ENCODE measurements around the gene PLEKHM2.

PLEKHM2 gene

DNA sequence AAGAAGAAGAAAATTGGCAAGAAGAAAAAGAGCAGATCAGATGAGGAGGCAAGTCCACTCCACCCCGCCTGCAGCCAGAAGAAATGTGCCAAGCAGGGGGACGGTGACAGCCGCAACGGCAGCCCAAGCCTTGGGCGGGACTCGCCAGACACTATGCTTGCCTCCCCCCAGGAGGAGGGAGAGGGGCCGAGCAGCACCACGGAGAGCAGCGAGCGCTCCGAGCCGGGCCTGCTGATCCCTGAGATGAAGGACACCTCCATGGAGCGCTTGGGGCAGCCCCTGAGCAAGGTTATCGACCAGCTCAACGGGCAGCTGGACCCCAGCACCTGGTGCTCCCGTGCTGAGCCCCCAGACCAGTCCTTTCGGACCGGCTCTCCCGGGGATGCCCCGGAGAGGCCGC, 42.9 kb downstream of the PLEKHM2 start:
- DNase-seq, result no peak

DNA sequence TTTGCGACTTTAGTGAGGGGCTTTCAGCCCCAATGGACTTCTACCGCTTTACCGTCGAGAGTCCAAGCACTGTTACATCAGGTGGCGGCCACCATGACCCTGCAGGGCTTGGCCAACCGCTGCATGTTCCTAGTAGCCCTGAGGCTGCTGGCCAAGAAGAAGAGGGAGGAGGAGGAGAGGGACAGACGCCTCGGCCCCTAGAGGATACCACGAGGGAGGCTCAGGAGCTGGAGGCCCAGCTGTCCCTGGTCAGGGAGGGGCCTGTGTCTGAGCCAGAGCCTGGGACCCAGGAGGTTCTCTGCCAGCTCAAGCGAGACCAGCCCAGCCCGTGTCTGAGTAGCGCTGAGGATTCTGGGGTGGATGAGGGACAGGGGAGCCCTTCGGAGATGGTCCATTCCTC, 43.3 kb downstream of the PLEKHM2 start:
- no peak for DNase-seq

DNA sequence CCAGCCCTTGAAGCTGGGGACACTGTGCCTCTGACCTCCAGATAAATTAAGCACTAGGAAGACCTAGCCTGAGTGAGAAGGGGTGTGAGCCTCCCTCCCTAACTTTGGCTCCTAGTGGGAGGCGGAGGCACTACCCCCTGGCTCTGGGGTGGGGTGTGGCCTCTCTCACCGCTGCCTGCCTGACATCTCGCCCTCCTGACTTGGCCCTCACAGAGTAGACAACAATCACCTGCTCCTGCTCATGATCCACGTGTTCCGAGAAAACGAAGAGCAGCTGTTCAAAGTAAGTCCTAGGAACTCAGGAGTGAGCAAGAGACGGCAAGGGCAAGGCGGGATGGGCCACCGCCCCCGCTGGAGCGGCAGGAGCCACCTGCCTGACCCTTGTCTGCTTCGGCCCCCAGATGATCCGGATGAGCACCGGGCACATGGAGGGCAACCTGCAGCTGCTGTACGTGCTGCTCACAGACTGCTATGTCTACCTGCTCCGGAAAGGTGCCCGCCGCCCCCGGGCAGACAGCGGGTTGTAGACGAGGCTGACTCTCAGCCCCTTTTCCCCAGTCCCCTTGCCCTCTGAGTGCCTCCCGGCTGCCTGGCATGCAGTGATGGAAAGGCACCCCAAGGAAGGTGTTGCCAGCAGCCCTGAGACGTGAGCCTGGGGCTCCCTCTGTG, 43.9 kb downstream of the PLEKHM2 start:
- no peak for DNase-seq

DNA sequence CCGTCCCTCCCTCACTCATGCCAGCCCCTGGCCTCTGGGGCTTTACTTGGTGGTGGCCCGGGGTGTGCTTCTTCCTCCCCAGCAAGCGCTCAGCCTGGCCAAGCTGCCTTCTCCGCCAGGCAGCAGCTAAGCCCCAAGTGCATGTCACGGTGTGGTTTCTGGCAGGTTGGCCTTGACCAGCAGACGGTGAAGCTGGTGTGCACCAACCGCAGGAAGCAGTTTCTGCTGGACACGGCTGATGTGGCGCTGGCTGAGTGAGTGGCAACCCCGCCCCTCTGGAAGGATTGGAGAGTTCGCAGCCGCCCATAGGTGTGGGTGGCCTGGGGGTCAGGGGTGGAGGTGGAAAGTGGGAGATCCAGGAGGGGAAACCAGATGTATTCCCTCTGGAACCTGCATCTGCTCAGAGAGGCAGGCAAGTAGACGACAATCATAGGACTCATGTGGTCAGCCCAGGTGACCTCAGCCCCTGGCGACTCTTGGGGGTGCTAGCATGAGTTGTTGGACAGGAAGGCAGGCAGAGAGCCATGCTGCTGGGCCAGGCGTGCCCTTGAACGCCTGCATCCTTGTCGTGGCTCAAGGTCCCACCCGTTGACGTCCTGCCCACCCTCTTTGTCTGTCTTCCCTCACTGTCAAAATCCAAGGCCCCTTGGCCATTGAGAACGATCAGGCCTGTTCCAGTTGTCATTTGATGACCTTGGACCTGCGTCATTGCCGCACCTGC, 45.0 kb downstream of the PLEKHM2 start:
- DNase-seq, result no peak

DNA sequence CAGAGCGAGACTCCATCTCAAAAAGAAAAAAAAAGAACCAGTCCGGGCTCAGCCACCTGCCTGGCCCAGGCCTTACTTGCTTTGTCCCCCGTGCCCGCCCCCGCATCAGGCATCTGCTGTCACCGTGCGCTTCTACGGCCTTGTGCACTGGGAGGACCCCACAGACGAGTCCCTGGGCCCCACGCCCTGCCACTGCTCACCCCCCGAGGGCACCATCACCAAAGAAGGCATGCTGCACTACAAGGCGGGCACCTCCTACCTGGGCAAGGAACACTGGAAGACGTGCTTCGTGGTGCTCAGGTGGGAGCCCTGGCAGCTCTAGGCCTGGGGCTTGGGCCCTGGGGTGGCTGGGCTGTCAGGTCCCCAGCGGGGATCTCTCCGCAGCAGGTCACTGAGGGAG, 46.3 kb downstream of the PLEKHM2 start:
- DNase-seq, result no peak

DNA sequence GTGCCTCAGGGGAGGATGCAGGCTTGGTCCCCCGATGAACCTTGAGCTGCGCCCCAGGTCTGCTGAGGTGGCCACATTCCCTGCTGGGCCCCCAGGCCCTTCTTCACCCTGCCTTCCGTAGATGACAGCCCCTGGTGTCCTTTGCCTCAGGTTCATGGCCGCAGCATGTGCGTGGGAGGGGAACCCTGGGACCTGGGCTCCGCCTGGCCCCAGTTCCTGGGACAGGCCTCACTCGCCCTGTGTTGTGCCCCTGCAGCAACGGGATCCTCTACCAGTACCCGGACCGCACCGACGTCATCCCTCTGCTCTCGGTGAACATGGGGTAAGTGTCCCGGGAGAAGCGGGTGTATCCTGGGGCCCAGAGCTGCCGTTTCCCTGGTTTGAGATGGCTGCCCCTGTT, 46.8 kb downstream of the PLEKHM2 start:
- no peak for DNase-seq

DNA sequence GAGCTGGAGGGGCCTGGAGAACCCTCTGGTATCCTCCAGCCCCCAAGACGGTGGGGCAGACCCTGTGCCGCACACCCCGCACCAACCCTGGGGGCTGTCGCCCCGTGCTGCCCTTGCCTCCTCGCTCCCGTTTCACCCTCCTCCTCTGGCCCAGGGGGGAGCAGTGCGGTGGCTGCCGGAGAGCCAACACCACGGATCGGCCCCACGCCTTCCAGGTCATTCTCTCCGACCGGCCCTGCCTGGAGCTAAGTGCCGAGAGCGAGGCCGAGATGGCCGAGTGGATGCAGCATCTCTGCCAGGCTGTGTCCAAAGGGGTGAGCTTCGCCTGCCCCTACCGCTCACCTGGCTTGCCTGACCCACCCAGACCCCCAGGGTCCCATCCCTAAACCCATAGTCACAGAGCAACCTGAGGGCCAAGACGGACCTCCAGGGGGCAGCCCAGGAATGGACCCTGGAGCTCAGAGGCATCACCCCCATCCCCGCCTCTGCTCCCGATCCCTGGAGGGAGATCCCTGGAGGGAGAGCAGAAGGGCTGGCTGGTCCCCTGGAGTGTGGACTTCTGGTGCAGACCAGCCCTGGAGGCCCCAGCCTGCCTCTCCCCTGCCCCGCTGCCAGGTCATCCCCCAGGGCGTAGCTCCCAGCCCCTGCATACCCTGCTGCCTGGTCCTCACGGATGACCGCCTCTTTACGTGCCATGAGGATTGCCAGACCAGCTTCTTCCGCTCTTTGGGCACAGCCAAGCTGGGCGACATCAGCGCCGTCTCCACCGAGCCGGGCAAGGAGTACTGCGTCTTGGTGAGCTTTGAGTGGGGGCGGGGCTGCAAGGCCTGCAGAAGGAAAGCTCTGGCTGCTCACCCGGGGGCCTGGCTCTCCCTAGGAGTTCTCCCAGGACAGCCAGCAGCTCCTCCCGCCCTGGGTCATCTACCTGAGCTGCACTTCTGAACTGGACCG, 47.9 kb downstream of the PLEKHM2 start:
- no peak for DNase-seq

DNA sequence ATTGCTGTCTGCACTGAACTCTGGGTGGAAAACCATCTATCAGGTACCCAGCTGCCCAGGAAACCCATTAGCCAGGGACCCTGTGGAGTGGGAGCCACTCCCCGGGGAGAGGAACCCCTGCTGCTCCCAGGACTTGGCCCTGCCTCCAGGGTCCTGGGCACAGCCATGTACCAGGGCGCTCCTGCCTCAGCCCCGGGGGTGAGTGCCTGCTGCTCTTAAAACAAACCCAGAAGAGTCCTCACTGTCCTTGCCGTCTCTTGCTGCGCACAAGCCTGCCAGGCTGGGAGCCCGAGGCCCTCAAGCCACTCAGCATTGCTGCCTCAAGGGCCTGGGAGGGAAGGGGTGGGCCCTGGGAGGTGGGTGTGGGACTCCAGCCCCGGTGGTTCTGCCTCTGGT, 48.6 kb downstream of the PLEKHM2 start:
- no peak for DNase-seq

DNA sequence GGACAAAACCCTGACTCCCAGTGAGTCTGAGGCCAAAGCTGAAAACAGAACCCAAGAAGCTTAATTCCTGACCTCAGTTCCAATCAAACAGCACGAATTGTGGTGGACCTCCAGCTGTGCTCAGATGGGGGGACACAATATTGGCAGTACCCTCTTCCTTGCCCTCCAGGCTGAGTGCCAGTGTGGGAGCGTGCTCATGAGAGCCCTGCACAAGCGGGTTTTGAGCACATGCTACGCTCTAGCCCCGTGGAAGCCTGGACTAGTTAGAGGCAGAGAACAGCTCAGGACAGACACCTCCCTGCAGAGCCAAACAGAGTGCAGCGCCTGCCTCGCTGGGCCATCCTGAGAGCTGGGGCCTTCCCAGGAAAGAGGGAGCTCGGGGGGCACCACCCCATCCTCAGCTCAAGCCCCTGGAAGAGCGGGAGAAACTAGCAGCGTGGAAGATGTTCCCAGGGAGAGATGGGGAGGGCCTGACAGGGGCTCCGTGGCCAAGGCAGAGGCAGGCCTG, 49.2 kb downstream of the PLEKHM2 start:
- no peak for DNase-seq

DNA sequence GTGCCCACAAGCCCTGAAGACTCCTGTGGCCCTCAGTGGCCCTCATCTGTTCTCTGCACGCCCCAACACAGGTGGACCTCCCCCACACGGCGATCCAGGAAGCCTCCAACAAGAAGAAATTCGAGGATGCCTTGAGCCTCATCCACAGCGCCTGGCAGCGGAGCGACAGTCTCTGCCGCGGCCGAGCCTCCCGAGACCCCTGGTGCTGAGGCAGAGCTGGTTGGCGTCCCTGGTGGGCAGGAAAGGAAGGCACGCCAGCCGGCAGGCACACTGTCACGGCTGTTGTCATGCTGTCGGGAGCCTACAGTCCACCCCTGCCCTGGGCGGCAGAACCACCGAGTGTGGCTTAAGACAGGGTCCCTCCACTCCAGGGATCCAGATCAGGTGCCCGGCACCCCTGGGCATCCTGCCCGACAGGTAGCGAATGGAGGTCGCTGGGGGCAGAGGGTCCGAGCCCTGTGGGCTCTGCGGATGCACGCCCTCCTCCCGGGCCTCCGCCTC, 49.7 kb downstream of the PLEKHM2 start:
- DNase-seq, result no peak

DNA sequence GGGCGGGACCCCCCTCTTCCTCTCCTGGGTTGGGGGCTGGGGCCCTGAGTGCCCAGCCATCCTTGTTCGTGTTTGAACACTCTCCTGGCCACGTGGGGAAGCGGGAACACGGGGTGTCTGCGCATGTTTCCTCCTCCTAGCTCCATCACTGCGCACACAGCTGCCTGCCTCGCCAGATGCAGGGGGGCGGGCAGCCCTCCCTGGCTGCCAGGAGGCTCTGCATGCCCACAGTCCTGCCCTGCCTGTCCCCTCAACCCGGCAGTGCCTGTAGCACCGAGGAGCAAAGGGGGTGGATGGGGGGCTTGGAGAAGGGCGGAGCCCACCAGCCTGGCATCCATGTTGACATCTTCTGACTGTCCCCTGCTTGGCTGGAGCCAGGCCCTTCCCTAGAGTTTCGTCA, 50.2 kb downstream of the PLEKHM2 start:
- DNase-seq, result no peak

DNA sequence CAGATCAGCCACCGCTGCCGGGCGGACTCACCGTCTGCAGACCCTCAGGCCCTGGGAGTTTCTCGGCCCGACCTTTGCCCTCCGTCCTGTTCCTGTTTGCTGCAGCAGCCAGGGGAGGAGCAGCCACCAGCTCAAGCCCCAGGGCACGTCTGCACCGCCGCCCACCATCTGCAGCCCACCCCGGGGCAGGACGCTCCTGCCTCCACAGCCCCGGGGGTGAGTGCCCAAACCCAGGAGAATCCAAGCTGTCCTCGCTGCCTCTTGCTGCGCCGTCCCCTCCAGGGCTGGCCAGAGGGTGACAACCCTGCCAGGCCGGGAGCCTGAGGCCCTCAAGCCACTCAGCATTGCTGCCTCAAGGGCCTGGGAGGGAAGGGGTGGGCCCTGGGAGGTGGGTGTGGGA, 50.8 kb downstream of the PLEKHM2 start:
- no peak for DNase-seq

DNA sequence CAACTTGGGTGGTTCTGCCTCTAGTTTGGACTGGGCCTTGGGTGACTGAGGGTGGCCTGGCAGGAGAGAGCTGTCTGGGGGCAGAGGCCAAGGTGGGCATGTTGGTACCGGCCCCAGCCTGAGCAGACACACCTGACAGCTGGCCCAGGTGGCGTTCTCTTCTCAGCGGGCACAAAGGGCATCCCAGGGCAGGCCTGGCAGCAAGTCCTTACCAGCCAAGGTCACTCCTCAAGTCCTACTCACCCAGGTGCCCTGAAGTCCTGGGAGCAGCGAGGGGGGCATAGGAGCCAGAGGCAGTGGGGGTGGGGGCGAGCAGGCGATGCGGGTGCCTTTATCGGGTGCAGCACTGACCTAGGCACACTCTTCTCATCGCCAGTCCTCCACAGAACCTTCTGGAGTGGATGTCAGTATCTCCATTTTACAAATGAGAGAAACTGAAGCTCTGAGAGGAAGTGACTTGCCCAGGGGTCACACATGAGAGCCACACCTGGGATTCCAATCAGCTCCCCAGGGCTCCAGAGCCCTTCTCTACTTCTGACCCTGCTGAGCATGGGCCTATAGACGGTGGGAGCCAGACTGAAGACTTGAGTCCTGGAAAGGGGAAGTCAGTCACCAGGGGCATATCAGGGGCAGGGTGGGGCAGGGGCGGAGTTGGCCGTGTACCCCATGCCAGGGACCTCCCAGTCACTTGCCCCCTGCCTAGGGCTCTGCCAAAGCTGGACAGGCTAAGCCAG, 51.4 kb downstream of the PLEKHM2 start:
- DNase-seq, result no peak

DNA sequence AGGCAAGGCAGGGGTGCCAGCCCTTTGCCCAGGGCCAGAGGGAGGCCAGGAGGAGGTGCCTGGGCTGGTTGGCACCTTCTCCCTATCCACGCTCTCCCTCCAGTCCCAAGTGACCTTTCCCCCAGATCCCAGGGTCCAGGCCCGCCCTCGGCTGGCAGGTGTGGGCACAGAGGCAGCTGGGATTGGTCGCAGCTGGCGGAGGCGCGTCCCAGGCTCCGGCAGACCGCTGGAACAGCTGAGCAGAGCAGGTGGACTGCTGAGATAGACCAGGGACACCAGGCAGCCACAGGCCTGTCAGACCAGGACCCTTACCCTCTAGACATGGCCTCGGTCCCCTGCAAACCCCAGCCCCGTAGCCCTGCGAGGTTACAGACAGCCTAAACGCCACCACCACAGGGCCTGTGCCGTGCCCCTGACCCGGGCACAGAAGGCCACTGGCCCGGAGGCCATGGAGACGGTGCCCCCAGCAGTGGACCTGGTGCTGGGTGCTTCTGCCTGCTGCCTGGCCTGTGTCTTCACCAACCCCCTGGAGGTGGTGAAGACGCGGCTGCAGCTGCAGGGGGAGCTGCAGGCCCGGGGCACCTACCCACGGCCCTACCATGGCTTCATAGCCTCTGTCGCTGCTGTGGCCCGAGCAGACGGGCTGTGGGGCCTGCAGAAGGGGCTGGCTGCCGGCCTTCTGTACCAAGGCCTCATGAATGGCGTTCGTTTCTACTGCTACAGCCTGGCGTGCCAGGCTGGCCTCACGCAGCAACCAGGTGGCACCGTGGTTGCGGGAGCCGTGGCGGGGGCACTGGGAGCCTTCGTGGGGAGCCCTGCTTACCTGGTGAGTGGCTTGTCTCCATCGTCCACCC, 52.1 kb downstream of the PLEKHM2 start, which contains the start of gene SLC25A34:
TSS of gene SLC25A34 (plus strand) at position 221 of the 854 bp plus-strand sequence. CDS start at position 449, 228 bp downstream.
- DNase-seq, result no peak

DNA sequence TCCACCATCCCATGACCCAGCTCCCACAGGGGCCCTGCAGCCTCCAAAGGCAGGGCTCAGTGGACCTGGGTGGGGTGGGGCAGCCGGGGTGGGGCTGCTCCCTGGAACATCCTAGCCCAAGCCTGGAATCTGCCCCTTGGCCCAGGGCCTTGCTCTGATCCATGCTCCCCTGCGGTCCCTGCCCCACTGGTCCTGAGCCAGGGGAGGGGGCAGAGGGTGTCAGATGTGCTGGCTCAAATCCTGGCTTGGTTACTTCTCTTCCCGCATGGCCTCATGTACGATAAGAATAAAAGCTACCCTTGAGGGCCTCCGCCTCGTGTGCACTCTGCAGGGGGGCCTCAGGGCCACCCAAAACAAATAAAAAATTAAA, 52.8 kb downstream of the PLEKHM2 start:
- DNase-seq, result no peak

DNA sequence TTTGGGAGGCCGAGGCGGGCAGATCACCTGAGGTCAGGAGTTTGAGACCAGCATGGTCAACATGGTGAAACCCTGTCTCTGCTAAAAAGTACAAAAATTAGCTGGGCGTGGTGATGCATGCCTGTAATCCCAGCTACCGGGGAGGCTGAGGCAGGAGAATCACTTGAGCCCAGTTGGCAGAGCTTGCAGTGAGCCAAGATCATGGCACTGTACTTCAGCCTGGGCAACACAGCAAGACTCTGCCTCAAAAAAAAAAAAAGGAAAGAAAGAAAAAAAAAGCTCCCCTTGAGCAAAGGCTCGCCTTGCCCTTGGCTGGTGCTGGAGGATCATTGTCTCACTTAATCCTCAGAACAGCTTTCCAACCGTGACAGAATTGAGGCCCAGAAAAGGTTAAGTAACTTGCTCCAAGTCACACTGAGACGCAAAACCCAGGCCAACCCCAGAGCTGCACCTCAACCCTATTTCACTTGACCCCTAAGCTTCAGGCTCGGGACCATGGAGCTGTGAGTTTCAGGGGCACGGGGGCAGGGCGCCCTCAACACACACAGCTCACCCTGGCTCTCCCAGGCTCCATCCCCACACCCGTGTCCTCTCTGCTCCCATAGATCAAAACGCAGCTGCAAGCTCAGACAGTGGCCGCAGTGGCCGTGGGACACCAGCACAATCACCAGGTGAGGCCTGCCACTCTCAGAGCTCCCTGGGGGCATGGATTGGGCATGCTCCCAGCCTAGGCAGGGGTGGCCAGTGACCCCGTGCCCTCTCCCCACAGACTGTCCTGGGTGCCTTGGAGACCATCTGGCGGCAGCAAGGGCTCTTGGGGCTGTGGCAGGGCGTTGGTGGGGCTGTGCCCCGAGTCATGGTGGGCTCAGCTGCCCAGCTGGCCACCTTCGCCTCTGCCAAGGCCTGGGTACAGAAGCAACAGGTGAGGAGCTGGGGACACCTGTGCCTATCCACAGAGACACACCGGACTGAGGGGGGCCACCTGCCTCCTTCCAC, 53.5 kb downstream of the PLEKHM2 start:
- DNase-seq, result no peak

DNA sequence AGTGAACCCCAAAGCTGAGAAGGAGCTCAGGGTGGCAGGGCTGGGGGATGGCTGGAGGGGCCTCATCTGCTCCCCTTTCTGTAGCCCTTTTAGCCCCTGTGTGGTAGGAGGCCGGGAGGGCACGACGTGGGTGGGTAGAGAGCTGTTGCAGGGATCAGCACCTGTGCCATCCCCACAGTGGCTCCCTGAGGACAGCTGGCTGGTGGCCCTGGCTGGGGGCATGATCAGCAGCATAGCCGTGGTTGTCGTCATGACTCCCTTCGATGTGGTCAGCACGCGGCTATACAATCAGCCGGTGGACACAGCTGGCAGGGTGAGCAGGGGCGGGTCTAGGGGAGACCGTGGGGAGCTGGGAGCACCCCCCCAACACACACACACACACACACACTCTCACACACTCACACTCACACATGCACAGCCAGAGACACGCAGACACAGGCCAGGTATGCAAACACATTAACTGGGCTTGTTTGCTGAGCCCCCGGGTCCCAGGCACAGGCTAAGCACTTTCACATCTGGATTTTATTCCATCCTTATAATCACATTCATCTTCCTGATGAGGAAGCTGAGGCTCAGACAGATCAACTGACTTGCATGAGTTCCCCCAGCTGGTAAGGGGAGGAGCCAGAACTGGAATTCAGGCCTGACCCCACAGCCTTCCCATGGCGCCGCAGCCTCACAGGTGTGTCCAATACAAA, 54.4 kb downstream of the PLEKHM2 start:
- no peak for DNase-seq

DNA sequence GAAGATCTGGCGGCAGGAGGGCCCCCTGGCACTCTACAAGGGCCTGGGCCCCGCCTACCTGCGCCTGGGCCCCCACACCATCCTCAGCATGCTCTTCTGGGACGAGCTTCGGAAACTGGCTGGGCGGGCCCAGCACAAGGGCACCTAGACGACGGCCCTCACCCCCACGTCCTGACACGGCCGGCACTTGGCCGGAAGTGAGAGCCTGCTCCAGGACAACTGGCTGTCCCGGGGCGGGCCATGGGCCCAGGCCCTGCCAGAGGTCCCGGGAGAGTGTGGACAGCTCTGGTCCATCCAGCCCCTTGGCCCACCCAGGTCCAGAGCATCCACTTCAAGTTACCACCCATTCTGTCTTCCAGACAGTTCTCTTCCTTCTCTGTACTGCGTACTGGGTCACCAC, 55.1 kb downstream of the PLEKHM2 start:
- DNase-seq, result no peak

DNA sequence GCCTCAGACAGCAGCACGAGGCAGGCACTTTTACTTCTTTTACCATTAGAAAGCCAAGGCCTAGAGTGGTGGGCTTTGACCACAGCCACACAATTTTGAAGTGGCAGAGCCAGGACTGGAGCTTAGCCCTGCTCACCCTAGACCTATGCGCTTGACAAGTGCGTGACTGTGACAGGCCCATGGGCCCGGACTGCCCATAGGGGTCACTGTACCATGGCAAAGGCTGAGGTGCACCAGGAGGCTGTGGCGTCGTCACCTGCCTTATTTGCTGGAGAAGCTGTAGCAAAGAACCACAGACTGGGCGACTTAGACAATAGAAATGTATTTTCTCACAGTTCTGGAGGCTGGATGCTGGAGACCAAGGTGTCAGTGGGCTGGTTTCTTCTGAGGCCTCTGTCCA, 55.6 kb downstream of the PLEKHM2 start:
- DNase-seq, result no peak

Measured in NCI-H2227 treated with DMSO at 0.1 percent for 48 hours (cell line).